HEK293 (cell line): ENCODE results near the gene SH3GLB2.
A peak's percentile ranks its signal among the peaks of the same experiment; 100 is the strongest.

Source experiments
- CTCF ChIA-PET: fragments of 350-600 bp; formaldehyde crosslinking; extraction: SDS; loops from one replicate; lab custom pipeline; 2021; ENCODE audit warnings: antibody characterized with exemption; lab: Yijun Ruan, JAX
- POLR2A ChIA-PET: fragments of 300-600 bp; formaldehyde crosslinking; extraction: SDS; loops from one replicate; lab custom pipeline; 2020; ENCODE audit warnings: antibody characterized with exemption, inconsistent platforms; lab: Yijun Ruan, JAX
- H3K27ac ChIP-seq: fragments of 200-500 bp; sonication (Bioruptor generic); 2 replicates; pipeline ENCODE4 v1.5.1; 2014; ENCODE audit warnings: low read depth, low read length, control low read depth, inconsistent platforms; ENCODE audit errors: extremely low read depth
- H3K36me3 ChIP-seq, 2 experiments: fragments of 200-500 bp in 1 of 2; sonication (Bioruptor generic) in 1 of 2; 1 replicate in 1 of 2; 2 replicates in 1 of 2; pipeline ENCODE4 v1.5.1; 2014 to 2017; ENCODE audit warnings: inconsistent platforms in 2 of 2, low read length in 2 of 2; ENCODE audit not compliant: control insufficient read depth in 2 of 2, insufficient read depth in 1 of 2
- H3K4me1 ChIP-seq: fragments of 200-500 bp; sonication (Bioruptor generic); 2 replicates; pipeline ENCODE4 v1.5.1; 2014; ENCODE audit warnings: mild to moderate bottlenecking, low read length, inconsistent platforms; ENCODE audit not compliant: control insufficient read depth, insufficient read depth
- H3K4me3 ChIP-seq: 2 replicates; pipeline ENCODE4 v1.5.1; 2011; ENCODE audit warnings: low read depth, mild to moderate bottlenecking, control low read depth, low read length, moderate library complexity
- H3K9me3 ChIP-seq: fragments of 200-500 bp; sonication (Bioruptor generic); 2 replicates; pipeline ENCODE4 v1.5.1; 2014; ENCODE audit warnings: low read depth, low read length, inconsistent platforms; ENCODE audit not compliant: control insufficient read depth, insufficient read depth
- HIC1 ChIP-seq: fragments of 450-650 bp; formaldehyde crosslinking; IDR thresholded peaks from 2 replicates; pipeline ENCODE4 v1.5.1; 2016; ENCODE audit warnings: missing biosample characterization, missing genetic modification characterization
- HOXD13 ChIP-seq: sonication (generic); formaldehyde crosslinking; IDR thresholded peaks from 2 replicates; pipeline ENCODE4 v1.8.0; 2022; ENCODE audit warnings: missing genetic modification reagents, borderline replicate concordance
- INSM2 ChIP-seq: fragments of 450-650 bp; formaldehyde crosslinking; IDR thresholded peaks from 2 replicates; pipeline ENCODE4 v1.5.1; 2016; ENCODE audit warnings: missing biosample characterization, missing genetic modification characterization
- KLF9 ChIP-seq: fragments of 450-650 bp; formaldehyde crosslinking; IDR thresholded peaks from 2 replicates; pipeline ENCODE4 v1.5.1; 2016; ENCODE audit warnings: missing biosample characterization, missing genetic modification characterization, low read depth
- MEIS1 ChIP-seq: sonication (generic); formaldehyde crosslinking; IDR thresholded peaks from 2 replicates; pipeline ENCODE4 v1.8.1; 2022; ENCODE audit warnings: missing genetic modification reagents, mild to moderate bottlenecking, borderline replicate concordance
- PRDM10 ChIP-seq: fragments of 450-650 bp; formaldehyde crosslinking; IDR thresholded peaks from 2 replicates; pipeline ENCODE4 v1.5.1; 2016; ENCODE audit warnings: missing biosample characterization, missing genetic modification characterization
- SCRT2 ChIP-seq: fragments of 450-650 bp; formaldehyde crosslinking; IDR thresholded peaks from 2 replicates; pipeline ENCODE4 v1.5.1; 2016; ENCODE audit warnings: missing biosample characterization, missing genetic modification characterization
- SP2 ChIP-seq: fragments of 450-650 bp; formaldehyde crosslinking; IDR thresholded peaks from 2 replicates; pipeline ENCODE4 v1.5.1; 2016; ENCODE audit warnings: missing biosample characterization, missing genetic modification characterization
- ZBTB26 ChIP-seq: fragments of 450-650 bp; formaldehyde crosslinking; optimal IDR thresholded peaks from 2 replicates; pipeline ENCODE3; 2016; ENCODE audit warnings: missing biosample characterization, mild to moderate bottlenecking, missing genetic modification characterization
- ZFHX2 ChIP-seq: fragments of 450-650 bp; formaldehyde crosslinking; conservative IDR thresholded peaks from 2 replicates; pipeline ENCODE4 v1.5.1; 2016; ENCODE audit warnings: missing biosample characterization, missing genetic modification characterization
- ZNF112 ChIP-seq: fragments of 450-650 bp; formaldehyde crosslinking; IDR thresholded peaks from 2 replicates; pipeline ENCODE4 v1.5.0; 2017; ENCODE audit warnings: missing biosample characterization, missing genetic modification characterization
- ZNF202 ChIP-seq: fragments of 450-650 bp; formaldehyde crosslinking; IDR thresholded peaks from 2 replicates; pipeline ENCODE4 v1.5.1; 2016; ENCODE audit warnings: missing biosample characterization, missing genetic modification characterization, borderline replicate concordance
- ZNF266 ChIP-seq: fragments of 450-650 bp; formaldehyde crosslinking; IDR thresholded peaks from 2 replicates; pipeline ENCODE4 v1.5.1; 2016; ENCODE audit warnings: missing biosample characterization, missing genetic modification characterization, low read depth
- ZNF362 ChIP-seq: fragments of 450-650 bp; formaldehyde crosslinking; IDR thresholded peaks from 2 replicates; pipeline ENCODE4 v1.5.1; 2016; ENCODE audit warnings: missing biosample characterization, missing genetic modification characterization
- ZNF37A ChIP-seq: fragments of 450-650 bp; IDR thresholded peaks from 2 replicates; pipeline ENCODE4 v1.5.1; 2018; ENCODE audit warnings: missing biosample characterization, missing genetic modification characterization
- ZNF398 ChIP-seq: fragments of 450-650 bp; formaldehyde crosslinking; IDR thresholded peaks from 2 replicates; pipeline ENCODE4 v1.5.1; 2017; ENCODE audit warnings: missing biosample characterization, missing genetic modification characterization
- ZNF560 ChIP-seq: fragments of 450-650 bp; formaldehyde crosslinking; IDR thresholded peaks from 2 replicates; pipeline ENCODE4 v1.5.1; 2017; ENCODE audit warnings: missing biosample characterization, missing genetic modification characterization, borderline replicate concordance
- ZNF580 ChIP-seq: fragments of 450-650 bp; formaldehyde crosslinking; IDR thresholded peaks from 2 replicates; pipeline ENCODE4 v1.5.1; 2016; ENCODE audit warnings: missing biosample characterization, missing genetic modification characterization
- ZNF654 ChIP-seq: fragments of 450-650 bp; formaldehyde crosslinking; IDR thresholded peaks from 2 replicates; pipeline ENCODE4 v1.5.1; 2016; ENCODE audit warnings: low read depth, missing biosample characterization, missing genetic modification characterization
- ZNF664 ChIP-seq: fragments of 450-650 bp; formaldehyde crosslinking; IDR thresholded peaks from 2 replicates; pipeline ENCODE4 v1.5.1; 2016; ENCODE audit warnings: missing biosample characterization, missing genetic modification characterization
- ZNF677 ChIP-seq: fragments of 450-650 bp; IDR thresholded peaks from 2 replicates; pipeline ENCODE4 v1.5.0; 2018; ENCODE audit warnings: missing biosample characterization, mild to moderate bottlenecking, missing genetic modification characterization, moderate library complexity
- ZNF747 ChIP-seq: fragments of 450-650 bp; formaldehyde crosslinking; IDR thresholded peaks from 2 replicates; pipeline ENCODE4 v1.5.1; 2016; ENCODE audit warnings: missing biosample characterization, missing genetic modification characterization
- ZNF785 ChIP-seq: fragments of 450-650 bp; formaldehyde crosslinking; IDR thresholded peaks from 2 replicates; pipeline ENCODE4 v1.5.1; 2016; ENCODE audit warnings: missing biosample characterization, missing genetic modification characterization
- ZNF791 ChIP-seq: fragments of 450-650 bp; formaldehyde crosslinking; IDR thresholded peaks from 2 replicates; pipeline ENCODE4 v1.5.1; 2016; ENCODE audit warnings: missing biosample characterization, missing genetic modification characterization

The SH3GLB2 gene

GRCh38 chr9:129038109-129038852 is 10.2 kb upstream of the SH3GLB2 start:
- no peaks in the 10 kb centered on the region for H3K9me3 ChIP-seq
- CTCF ChIA-PET = interaction anchor here (0.6 to 1.7 kb wide), 4 partner anchors 8 to 150 kb away, joined by 3 to 13 read pairs (median 4); partner anchors contain the start of gene SH3GLB2
- H3K4me1 ChIP-seq = no peaks in the 10 kb centered on the region
- no peak overlapping the region for H3K4me3 ChIP-seq
- POLR2A ChIA-PET = interaction anchor here (1.6 to 3.0 kb wide), 3 partner anchors 9 to 43 kb away, joined by 6 to 14 read pairs (median 13); partner anchors contain the start of genes DOLPP1 and SH3GLB2
- peaks cover 0 to 23% of the 10 kb centered on the region in 2 experiments; a peak in 2 of 3 replicates for H3K36me3 ChIP-seq
- TF ChIP-seq HIC1 (tag by site-specific recombination) (no peak), ZNF266 (tag by site-specific recombination) (no peak), ZNF664 (tag by site-specific recombination) (no peak), MEIS1 (CRISPR knock-in tag) (no peak), ZNF785 (tag by site-specific recombination) (no peak), ZNF791 (tag by site-specific recombination) (no peak), ZNF747 (tag by site-specific recombination) (no peak), ZNF398 (no peak), ZNF560 (tag by site-specific recombination) (no peak), PRDM10 (tag by site-specific recombination) (peak; percentile 67), SCRT2 (tag by site-specific recombination) (no peak), ZFHX2 (tag by site-specific recombination) (peak; percentile 29), KLF9 (tag by site-specific recombination) (no peak), SP2 (no peak), ZNF580 (no peak), INSM2 (tag by site-specific recombination) (no peak), ZNF654 (no peak), ZBTB26 (tag by site-specific recombination) (no peak), ZNF677 (tag by site-specific recombination) (no peak), ZNF112 (no peak), HOXD13 (CRISPR knock-in tag) (no peak), ZNF37A (tag by site-specific recombination) (no peak), ZNF202 (no peak), ZNF362 (tag by site-specific recombination) (0 out of 2 replicates have a peak, but pooled peaks have one; percentile 54)
- TF ChIP-seq, all 188 proteins: peak for 3
- H3K27ac ChIP-seq = no peak overlapping the region
